Cardiac septum (tissue), 1 donor: ENCODE measurements around the gene SHMT2. TPM values are rescaled to one million over a fixed set of nuclear protein-coding genes. Genes with fewer than 3 reads are reported as not detected.
"Not testable (repeated sequence)": the region's sequence is repeated elsewhere in the genome, so short reads cannot be mapped to it uniquely, and the experiment has no call there.

Source experiments
- DNase-seq: peaks from one replicate; pipeline ENCODE4 v3.0.0-alpha.2; 2020; ENCODE audit warnings: low spot score
- intact Hi-C: fragments of 100-400 bp; cut with DNase I; formaldehyde crosslinking; loops from one replicate; pipeline ENCODE4 v1.14.0; 2022
- total RNA-seq: library from RNA; stranded (reverse); fragmentation: NEBNext Ultra II Directional; extraction: Animal tissue kit (Norgen Biotek cat#: 25700); gene quantifications from one replicate; pipeline ENCODE4 v1.2.1, GENCODE V29; 2021
- donor health status: DM: no; HTN: no; CAD: no.

The SHMT2 gene
- total RNA-seq, 1 donor from 2014 or later = 38.8 TPM

DNA sequence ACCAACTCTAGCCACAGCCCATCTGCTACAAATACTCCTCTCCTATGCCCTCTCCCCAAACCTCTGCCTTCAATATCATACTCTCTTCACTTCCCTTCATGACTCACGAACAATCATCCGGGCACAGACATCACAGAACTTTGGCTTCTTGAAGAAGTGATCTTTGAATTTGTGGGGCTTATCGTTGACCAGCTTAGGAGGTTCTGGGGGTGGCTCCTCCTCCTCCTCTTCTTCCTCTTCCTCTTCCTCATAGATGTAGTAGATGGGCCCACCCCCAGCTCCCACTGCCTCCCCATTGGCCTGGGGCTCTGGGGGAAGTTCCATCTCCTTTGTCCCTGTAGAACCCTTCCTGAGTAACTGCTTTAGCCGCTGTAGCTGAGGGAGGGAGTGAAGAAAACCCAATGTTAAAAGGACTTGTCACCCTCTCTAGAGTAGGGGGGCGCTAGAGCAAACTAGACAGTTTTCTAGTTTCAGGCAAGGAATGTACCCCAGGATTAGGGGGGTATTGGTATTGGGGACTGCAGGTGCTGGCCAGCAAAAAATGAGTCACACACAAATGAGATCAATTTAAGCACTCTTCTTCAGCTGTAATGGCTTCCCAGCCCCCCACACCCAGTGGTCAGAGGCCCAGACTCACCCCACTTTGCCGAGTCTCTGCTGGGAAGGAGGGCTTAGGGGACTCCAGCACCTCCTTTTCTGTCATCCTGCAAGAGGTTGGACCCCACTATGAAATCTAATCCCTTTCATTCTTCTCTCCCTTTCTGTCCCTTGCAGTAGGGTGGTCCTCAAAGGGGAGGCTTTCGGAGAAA, 19.6 kb downstream of the SHMT2 start:
- intact Hi-C loops = no loop called here
- peak; percentile 71 for DNase-seq

GRCh38 chr12:57250541-57250940, 21.0 kb downstream of the SHMT2 start:
- intact Hi-C loops = no loop called here

GRCh38 chr12:57250956-57251355, 21.4 kb downstream of the SHMT2 start, which contains the start of gene STAC3:
TSS of gene STAC3 (minus strand) at chr12:57251187. CDS start at chr12:57249636, 1,551 bp downstream.
- intact Hi-C loops = no loop called here
- DNase-seq = peak; percentile 49

More at GRCh38 chr12:57250541-57250940, 21.0 kb downstream of the SHMT2 start:
- no peak for DNase-seq

DNA sequence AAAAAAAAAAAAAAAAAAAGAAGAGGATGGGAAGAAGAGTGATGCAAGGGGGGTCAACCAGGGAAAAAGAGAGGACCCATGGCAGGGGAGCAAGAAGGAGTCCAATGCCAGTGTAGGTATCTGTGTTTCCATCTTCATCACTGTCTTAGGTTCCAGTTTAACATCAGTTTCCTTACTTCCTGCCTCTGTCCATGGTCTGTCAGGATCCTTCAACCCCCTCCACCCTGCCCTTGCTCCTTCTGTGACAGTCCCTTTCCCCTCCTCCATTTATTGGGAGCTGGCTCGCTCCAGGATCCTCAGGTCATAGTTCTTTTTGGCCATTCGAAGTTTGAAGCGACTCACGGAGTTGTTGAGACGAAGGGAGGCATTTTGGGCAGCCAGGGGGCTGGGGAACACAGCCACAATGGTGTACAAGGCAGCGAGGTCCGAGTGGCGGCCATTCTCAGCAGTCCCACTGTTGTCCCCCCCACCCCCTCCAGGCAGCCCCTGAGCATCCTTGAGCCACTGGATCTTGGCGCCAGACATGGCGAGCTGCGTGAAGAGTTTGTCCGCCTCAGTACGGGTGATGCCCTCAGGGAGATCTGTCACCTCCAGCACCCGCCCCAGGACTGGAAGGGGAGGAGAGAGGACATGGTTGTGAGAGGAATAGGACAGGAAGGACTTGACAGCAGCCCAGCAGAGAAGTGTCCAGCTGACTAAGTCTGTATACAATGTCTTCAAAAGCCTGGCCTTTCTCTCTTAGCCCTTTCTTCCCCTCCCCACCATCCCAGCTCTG, 25.2 kb downstream of the SHMT2 start:
- intact Hi-C loops = no loop called here
- peak; percentile 66 for DNase-seq

- intact Hi-C loops = no loop called here
- peak; percentile 57 for DNase-seq
These were observed 26.4 kb downstream of the SHMT2 start for GRCh38 chr12:57255916-57256315.

DNA sequence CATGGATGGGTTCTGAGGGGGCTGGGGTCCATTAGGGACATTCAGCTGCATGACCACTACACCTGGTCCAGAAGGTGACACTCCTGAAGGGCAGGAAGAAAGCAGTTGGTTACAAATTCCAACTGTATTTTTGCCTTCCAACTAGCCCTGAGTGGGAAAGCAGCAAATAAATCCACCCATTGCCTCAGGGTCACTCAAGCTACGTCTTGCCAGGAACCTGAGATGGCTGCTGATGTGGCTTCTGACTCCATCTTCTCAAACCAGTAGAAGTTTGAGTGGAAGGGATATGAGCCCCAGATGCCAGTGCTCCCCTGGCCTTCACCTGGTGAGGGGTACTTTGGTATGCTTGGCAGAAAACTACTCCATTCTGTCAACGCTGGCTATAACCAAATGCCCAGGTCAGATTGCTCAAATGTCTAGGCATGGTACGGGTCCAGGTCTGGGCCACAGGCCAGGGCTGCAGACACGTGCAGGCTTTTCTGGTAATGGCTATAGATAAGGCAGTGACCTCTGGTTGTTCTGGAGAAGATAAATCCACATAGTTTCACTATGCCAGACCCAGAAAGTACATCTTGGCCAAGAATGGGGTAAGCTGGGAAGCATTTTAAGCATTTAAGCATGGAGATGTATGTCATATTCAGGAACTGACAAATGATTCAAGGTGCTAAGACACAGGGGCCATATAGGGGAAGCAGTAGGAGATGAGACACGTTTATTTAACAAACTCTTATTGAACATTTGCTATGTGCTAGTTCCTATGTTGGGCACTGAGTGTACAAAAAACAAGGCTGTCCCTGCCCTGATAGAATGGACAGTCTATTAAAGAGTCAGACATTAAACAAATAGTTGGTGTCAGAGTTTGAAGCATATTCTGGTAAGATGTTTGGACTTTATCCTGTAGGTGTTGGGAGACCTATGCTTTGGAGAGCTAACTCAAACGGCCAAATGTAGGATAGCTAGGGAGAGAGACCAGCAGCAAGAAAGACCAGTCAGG, 29.8 kb downstream of the SHMT2 start:
- intact Hi-C loops = no loop called here
- no peak for DNase-seq

GRCh38 chr12:57260366-57260765, 30.9 kb downstream of the SHMT2 start:
- intact Hi-C loops = loop anchor here (5.0 kb wide), 1 partner anchor 192 kb away; no protein-coding TSS in a partner anchor
- no peak for DNase-seq

DNA sequence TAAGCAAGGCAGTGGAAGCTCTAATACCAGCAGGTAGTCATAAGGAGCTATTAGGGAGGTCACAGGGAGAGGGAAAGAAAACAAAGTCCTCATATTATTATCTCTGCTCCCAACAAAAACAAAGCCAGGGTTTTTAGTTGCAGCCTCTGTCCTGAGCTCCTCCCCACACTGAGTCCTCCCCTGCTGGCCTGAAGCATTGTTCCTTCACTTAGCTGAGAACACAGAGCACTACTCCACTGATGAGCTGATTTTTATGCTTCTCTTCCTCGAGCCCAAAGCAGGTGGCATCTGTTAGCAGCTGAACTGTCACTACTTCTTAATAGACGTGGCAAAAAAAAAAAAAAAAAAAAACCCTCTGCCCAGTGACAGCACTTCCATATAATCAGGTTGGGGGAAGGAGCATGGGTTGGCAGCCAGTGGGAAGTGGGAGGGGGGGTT, 31.9 kb downstream of the SHMT2 start:
- intact Hi-C loops = loop anchor here (5.0 kb wide), 1 partner anchor 191 kb away; no protein-coding TSS in a partner anchor
- DNase-seq = no peak

- intact Hi-C loops = loop anchor here (5.0 kb wide), 1 partner anchor 190 kb away; no protein-coding TSS in a partner anchor
These were observed 32.8 kb downstream of the SHMT2 start for GRCh38 chr12:57262126-57262822.

DNA sequence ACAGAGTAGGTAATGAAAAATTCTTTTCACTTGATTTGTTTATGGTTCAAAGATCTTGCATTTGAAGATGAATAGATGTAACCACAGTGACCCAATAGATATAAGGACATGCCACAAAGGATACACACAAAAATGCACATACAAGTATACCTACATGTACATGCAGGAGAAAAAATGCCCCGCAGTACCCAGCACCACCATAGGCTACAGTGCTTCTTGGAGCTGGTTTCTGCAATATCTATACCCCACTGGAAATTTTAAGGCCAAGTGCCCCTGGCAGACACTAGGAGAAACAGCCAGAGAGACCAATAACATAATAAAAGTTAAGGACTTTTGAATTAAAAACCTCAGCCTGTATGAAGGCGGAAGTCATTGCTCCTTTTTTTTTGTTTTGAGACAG, 33.6 kb downstream of the SHMT2 start:
- no peak for DNase-seq
- intact Hi-C loops = loop anchor here (5.0 kb wide), 1 partner anchor 189 kb away; no protein-coding TSS in a partner anchor

More at GRCh38 chr12:57262126-57262822, 32.8 kb downstream of the SHMT2 start:
- DNase-seq = no peak

GRCh38 chr12:57266681-57267080, 37.2 kb downstream of the SHMT2 start:
- no peak for DNase-seq
- intact Hi-C loops = no loop called here

DNA sequence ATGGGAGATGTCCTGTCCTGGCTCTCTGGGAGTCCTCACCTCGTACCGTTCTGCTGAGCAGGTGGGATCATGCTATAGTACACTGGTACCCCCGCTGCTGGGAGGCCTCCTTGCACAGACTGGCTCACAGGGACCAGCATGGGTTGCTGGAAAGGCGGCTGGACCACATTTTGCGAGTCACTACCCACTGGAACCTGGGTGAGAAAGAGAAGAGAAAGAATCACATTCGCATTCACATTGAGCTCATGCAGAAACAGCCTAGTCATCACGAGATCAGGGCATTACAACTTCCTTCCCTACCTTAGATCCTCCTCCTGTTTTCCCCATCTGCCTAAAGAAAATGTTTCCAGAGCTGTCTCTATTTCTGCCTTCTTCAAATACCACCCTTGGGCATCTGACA, 38.8 kb downstream of the SHMT2 start:
- intact Hi-C loops = no loop called here
- DNase-seq = no peak

DNA sequence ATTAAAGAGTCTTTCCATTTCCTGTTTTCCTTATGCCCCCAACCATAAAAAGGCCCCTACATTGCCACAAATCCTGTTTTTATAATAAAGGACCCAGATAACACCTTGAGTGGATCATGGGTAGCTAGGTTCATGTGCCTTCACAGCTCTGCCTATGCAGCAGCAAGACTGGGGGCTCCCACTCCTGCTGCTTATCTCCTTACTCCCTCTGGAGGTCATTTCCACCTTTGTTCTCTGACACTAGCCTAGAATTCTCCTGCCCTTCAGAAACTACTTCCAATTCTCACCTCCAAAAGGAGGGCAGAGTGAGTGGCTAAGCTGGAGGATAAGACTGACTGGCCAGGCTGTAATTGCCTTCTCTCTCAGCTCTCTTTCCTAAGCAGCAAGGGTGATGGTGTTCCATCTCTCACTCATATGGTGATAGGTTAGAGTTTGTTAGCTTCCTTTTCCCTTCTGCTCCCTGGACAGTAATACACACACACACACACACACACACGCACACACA, 41.5 kb downstream of the SHMT2 start:
- intact Hi-C loops = no loop called here
- DNase-seq = no peak

- no peak for DNase-seq
- intact Hi-C loops = no loop called here
These were observed 43.0 kb downstream of the SHMT2 start for GRCh38 chr12:57272337-57273151.

DNA sequence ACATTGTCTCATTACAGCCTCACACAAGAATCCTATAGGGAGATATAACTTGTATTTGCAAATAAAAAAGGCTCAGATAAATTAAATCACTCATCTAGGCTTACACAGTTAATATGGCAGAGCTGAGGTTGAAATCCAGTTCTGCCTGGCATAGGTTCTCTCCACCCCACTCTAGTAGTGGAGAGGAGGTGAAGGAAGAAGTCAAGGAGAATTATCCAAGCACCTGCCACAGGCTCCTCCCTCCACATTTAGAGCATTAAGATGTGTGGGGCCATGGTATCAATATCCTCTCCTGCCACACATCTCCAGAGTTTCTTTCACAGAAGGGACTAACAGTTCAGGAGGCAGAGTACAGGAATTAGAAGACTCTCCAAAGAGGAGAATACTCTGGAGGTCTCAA, 44.0 kb downstream of the SHMT2 start:
- intact Hi-C loops = no loop called here
- no peak for DNase-seq

DNA sequence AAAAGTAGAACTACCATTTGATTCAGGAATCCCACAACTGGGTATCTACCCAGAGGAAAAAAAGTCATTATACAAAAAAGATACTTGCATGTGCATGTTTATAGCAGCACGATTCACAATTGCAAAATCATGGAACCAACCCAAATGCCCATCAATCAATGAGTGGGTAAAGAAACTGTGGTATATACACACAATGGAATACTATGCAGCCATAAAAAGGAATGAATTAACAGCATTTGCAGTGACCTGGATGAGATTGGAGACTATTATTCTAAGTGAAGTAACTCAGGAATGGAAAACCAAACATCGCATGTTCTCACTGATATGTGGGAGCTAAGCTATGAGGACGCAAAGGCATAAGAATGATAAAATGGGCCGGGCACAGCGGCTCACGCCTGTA, 46.7 kb downstream of the SHMT2 start:
- DNase-seq, intact Hi-C loops: not testable (repeated sequence)

DNA sequence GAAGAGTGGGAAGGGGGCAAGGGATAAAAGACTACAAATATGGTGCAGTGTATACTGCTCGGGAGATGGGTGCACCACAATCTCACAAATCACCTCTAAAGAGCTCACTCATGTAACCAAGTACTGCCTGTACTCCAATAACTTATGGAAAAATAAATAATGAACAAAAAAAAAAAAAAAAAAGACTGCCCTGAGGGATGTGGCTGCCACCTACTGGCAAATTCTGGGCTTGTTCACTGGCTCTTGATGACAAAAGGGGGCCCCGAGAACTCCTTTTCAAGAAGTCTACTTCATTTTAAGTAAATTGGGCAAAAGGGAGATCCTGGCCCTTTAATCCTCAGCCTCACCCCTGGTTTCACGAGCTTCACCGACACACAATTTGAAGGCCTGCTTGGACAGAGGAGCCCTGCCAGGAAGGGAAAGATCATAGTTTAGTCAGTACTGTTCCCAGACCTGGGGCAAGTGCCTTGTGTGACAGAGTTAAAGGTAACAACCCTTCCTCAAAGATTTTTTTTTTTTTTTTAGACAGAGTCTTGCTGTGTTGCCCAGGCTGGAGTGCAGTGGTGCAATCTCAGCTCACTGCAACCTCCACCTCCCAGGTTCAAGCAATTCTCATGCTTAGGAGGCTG, 47.5 kb downstream of the SHMT2 start:
- no peak for DNase-seq
- intact Hi-C loops = no loop called here
